Brain microvascular endothelial cell (primary cell): Measurements from ENCODE around the gene TIMM17B.

Experiments used
- DNase-seq: peaks from one replicate; pipeline ENCODE4 v3.0.0-alpha.2; 2020
- H3K27ac ChIP-seq: fragments of 250-450 bp; sonication (Bioruptor Pico); 2 replicates; pipeline ENCODE4 v1.5.1; 2020; ENCODE audit warnings: mild to moderate bottlenecking, moderate library complexity
- H3K27me3 ChIP-seq: fragments of 250-450 bp; sonication (Bioruptor Pico); replicated peaks from 2 replicates; pipeline ENCODE4 v1.5.1; 2020; ENCODE audit warnings: mild to moderate bottlenecking
- H3K36me3 ChIP-seq: fragments of 250-450 bp; sonication (Bioruptor Pico); replicated peaks from 2 replicates; pipeline ENCODE4 v1.5.1; 2020; ENCODE audit warnings: mild to moderate bottlenecking
- H3K4me3 ChIP-seq: 2 replicates; pipeline ENCODE4 v1.5.1; 2011; ENCODE audit warnings: low read depth, mild to moderate bottlenecking, control low read depth, low read length, moderate library complexity
- CTCF ChIP-seq: IDR thresholded peaks from 2 replicates; pipeline ENCODE4 v1.5.1; 2011; ENCODE audit warnings: low read depth, mild to moderate bottlenecking, moderate library complexity, low read length, control low read depth, inconsistent platforms; ENCODE audit errors: missing control alignments
- in situ Hi-C: cut with HindIII; loops from 2 replicates; pipeline ENCODE4 v1.10.0; 2017; ENCODE audit warnings: low sequenced_read_pairs, low pct_ligation_motif_present

TIMM17B gene

GRCh38 chrX:48897625-48898306 lies at the start of gene TIMM17B, which contains the start of gene PQBP1:
Gene TIMM17B, minus strand, starts transcription at chrX:48897768. Its CDS starts 19 bp downstream, at chrX:48897749.
Gene PQBP1, plus strand, starts transcription at chrX:48897930. Its CDS starts 580 bp downstream, at chrX:48898510.
- Histone ChIP-seq H3K27me3 (no peaks in the 10 kb centered on the region), H3K27ac (peak within 1 kb of the TSS; percentile 87), H3K4me3 (peak within 1 kb of the TSS; percentile 77), H3K36me3 (peaks cover 7% of the 10 kb centered on the region)
- in situ Hi-C loops, result no loop called here
- no peak for TF ChIP-seq CTCF
- DNase-seq, result peak; percentile 93

- peak; percentile 87 for TF ChIP-seq CTCF
- H3K27ac ChIP-seq, result no peak overlapping the region
- no peaks in the 10 kb centered on the region for H3K27me3 ChIP-seq
- in situ Hi-C loops, result no loop called here
- peak; percentile 37 for DNase-seq
- no peak overlapping the region for H3K4me3 ChIP-seq
- peaks cover 2% of the 10 kb centered on the region for H3K36me3 ChIP-seq
These were observed 48.2 kb upstream of the TIMM17B start for GRCh38 chrX:48945517-48946348.

- no peak overlapping the region for H3K27ac ChIP-seq
These were observed 45.3 kb upstream of the TIMM17B start for GRCh38 chrX:48942895-48943294.

GRCh38 chrX:48940404-48940955 lies 42.9 kb upstream of the TIMM17B start:
- no peak for TF ChIP-seq CTCF
- Histone ChIP-seq H3K27ac (no peak overlapping the region), H3K27me3 (no peaks in the 10 kb centered on the region), H3K4me3 (no peak overlapping the region), H3K36me3 (peaks cover 2% of the 10 kb centered on the region)
- in situ Hi-C loops, result no loop called here
- DNase-seq, result no peak

More at GRCh38 chrX:48942895-48943294, 45.3 kb upstream of the TIMM17B start:
- Histone ChIP-seq H3K4me3 (no peak overlapping the region), H3K36me3 (peaks cover 2% of the 10 kb centered on the region), H3K27me3 (no peaks in the 10 kb centered on the region)
- in situ Hi-C loops, result no loop called here
- DNase-seq, result no peak
- TF ChIP-seq CTCF, result no peak

GRCh38 chrX:48939524-48940228 lies 42.1 kb upstream of the TIMM17B start:
- TF ChIP-seq CTCF, result no peak
- no peak for DNase-seq
- no peak overlapping the region for H3K4me3 ChIP-seq
- peaks cover 2% of the 10 kb centered on the region for H3K36me3 ChIP-seq
- H3K27ac ChIP-seq, result no peak overlapping the region
- no peaks in the 10 kb centered on the region for H3K27me3 ChIP-seq
- in situ Hi-C loops, result no loop called here
